Loucy (cell line): ENCODE measurements around the gene PAAF1.

Experiments used
- H2AFZ ChIP-seq: fragments of 200-600 bp; sonication (generic); 2 replicates; pipeline ENCODE4 v1.6.0; 2016; ENCODE audit warnings: antibody characterized with exemption, mild to moderate bottlenecking, low read length, moderate library complexity
- H3F3A ChIP-seq: fragments of 200-600 bp; 2 replicates; pipeline ENCODE4 v1.6.0; 2016; ENCODE audit warnings: antibody characterized with exemption, low read depth, mild to moderate bottlenecking
- H3K27me3 ChIP-seq: fragments of 200-600 bp; sonication (generic); 2 replicates; pipeline ENCODE4 v1.6.1; 2014; ENCODE audit warnings: low read length, mild to moderate bottlenecking; ENCODE audit not compliant: insufficient read depth, poor library complexity, severe bottlenecking
- H3K36me3 ChIP-seq: fragments of 200-600 bp; sonication (generic); 2 replicates; pipeline ENCODE4 v1.6.1; 2016; ENCODE audit warnings: low read length; ENCODE audit not compliant: insufficient read depth
- H3K4me1 ChIP-seq: fragments of 200-600 bp; sonication (generic); 2 replicates; pipeline ENCODE4 v1.5.1; 2014; ENCODE audit warnings: low read length, mild to moderate bottlenecking; ENCODE audit not compliant: insufficient read depth, poor library complexity, severe bottlenecking
- H3K4me2 ChIP-seq: fragments of 200-600 bp; sonication (generic); 2 replicates; pipeline ENCODE4 v1.6.0; 2014; ENCODE audit warnings: antibody characterized with exemption, low read length, low read depth, mild to moderate bottlenecking; ENCODE audit not compliant: poor library complexity, severe bottlenecking
- H3K4me3 ChIP-seq: fragments of 200-600 bp; sonication (generic); 2 replicates; pipeline ENCODE4 v1.5.1; 2014; ENCODE audit warnings: low read length, mild to moderate bottlenecking, mixed read lengths; ENCODE audit not compliant: poor library complexity, severe bottlenecking
- H3K79me2 ChIP-seq: fragments of 200-600 bp; sonication (generic); 2 replicates; pipeline ENCODE4 v1.6.1; 2014; ENCODE audit warnings: low read length; ENCODE audit not compliant: insufficient read depth
- H3K9ac ChIP-seq: fragments of 200-600 bp; sonication (generic); 2 replicates; pipeline ENCODE4 v1.6.0; 2014; ENCODE audit warnings: mild to moderate bottlenecking, low read depth, low read length, moderate library complexity; ENCODE audit not compliant: poor library complexity, severe bottlenecking
- H3K9me2 ChIP-seq: fragments of 200-600 bp; sonication (generic); replicated peaks from 2 replicates; pipeline ENCODE4 v1.6.1; 2016; ENCODE audit warnings: low read depth, low read length, mixed read lengths
- H3K9me3 ChIP-seq: fragments of 200-600 bp; sonication (generic); 2 replicates; pipeline ENCODE4 v1.6.1; 2014; ENCODE audit warnings: mild to moderate bottlenecking, antibody characterized with exemption, low read length, low read depth; ENCODE audit not compliant: insufficient read depth
- H4K20me1 ChIP-seq: fragments of 200-600 bp; sonication (generic); 2 replicates; pipeline ENCODE4 v1.6.0; 2014; ENCODE audit warnings: antibody characterized with exemption, low read length, mild to moderate bottlenecking; ENCODE audit not compliant: insufficient read depth, poor library complexity, severe bottlenecking
- CTCF ChIP-seq: fragments of 200-600 bp; sonication (generic); conservative IDR thresholded peaks from 2 replicates; pipeline ENCODE4 v1.5.1; 2014; ENCODE audit warnings: mild to moderate bottlenecking, antibody characterized with exemption, low read length
- EZH2phosphoT487 ChIP-seq: fragments of 200-600 bp; IDR thresholded peaks from 2 replicates; pipeline ENCODE4 v1.6.1; 2018; ENCODE audit warnings: antibody characterized with exemption, mild to moderate bottlenecking, moderate library complexity, borderline replicate concordance

The PAAF1 gene

GRCh38 chr11:73888244-73888643, 11.4 kb downstream of the PAAF1 start:
- Histone ChIP-seq H3K79me2 (no peaks in the 10 kb centered on the region), H2AFZ (no peak overlapping the region), H3K9ac (no peak overlapping the region), H3K36me3 (peaks cover 4% of the 10 kb centered on the region; the same call in 1 of the 2 replicates), H4K20me1 (no peaks in the 10 kb centered on the region), H3K4me1 (no peaks in the 10 kb centered on the region), H3K4me3 (no peak overlapping the region), H3K4me2 (no peak overlapping the region), H3K9me2 (no peaks in the 10 kb centered on the region), H3K9me3 (no peaks in the 10 kb centered on the region), H3K27me3 (no peaks in the 10 kb centered on the region), H3F3A (no peaks in the 10 kb centered on the region)
- no peak for TF ChIP-seq CTCF

GRCh38 chr11:73889019-73889418, 12.2 kb downstream of the PAAF1 start:
- no peaks in the 10 kb centered on the region for H3F3A ChIP-seq
- no peaks in the 10 kb centered on the region for H4K20me1 ChIP-seq
- H3K4me2 ChIP-seq = no peak overlapping the region
- H3K27me3 ChIP-seq = no peaks in the 10 kb centered on the region
- H3K9me3 ChIP-seq = no peaks in the 10 kb centered on the region
- H3K79me2 ChIP-seq = no peaks in the 10 kb centered on the region
- H3K4me3 ChIP-seq = no peak overlapping the region
- no peak overlapping the region for H3K9ac ChIP-seq
- TF ChIP-seq CTCF (no peak), EZH2phosphoT487 (no peak)
- H3K36me3 ChIP-seq = peaks cover 6% of the 10 kb centered on the region; the same call in 1 of the 2 replicates
- H3K4me1 ChIP-seq = no peaks in the 10 kb centered on the region
- no peak overlapping the region for H2AFZ ChIP-seq
- no peaks in the 10 kb centered on the region for H3K9me2 ChIP-seq

- no peaks in the 10 kb centered on the region for H3F3A ChIP-seq
- H3K79me2 ChIP-seq = no peaks in the 10 kb centered on the region
- H3K4me1 ChIP-seq = no peaks in the 10 kb centered on the region
- peaks cover 9% of the 10 kb centered on the region; the same call in 1 of the 2 replicates for H3K36me3 ChIP-seq
- H3K27me3 ChIP-seq = no peaks in the 10 kb centered on the region
- H3K4me2 ChIP-seq = no peak overlapping the region
- no peak for TF ChIP-seq CTCF
- TF ChIP-seq EZH2phosphoT487 = no peak
- no peak overlapping the region for H3K9ac ChIP-seq
- H3K9me2 ChIP-seq = no peaks in the 10 kb centered on the region
- H4K20me1 ChIP-seq = no peaks in the 10 kb centered on the region
- H3K4me3 ChIP-seq = no peak overlapping the region
- H3K9me3 ChIP-seq = no peaks in the 10 kb centered on the region
- H2AFZ ChIP-seq = no peak overlapping the region
These were observed 12.7 kb downstream of the PAAF1 start for GRCh38 chr11:73889536-73889935.
